ENCODE data around the gene POLR2C. TPM values are rescaled to one million over a fixed set of nuclear protein-coding genes. Genes with fewer than 3 reads are reported as not detected.

The POLR2C gene
- total RNA-seq, 1 donor from 2014 or later = 47.6 TPM

GRCh38 chr16:57470711-57471110 lies 8.2 kb downstream of the POLR2C start:
- Histone ChIP-seq H3K36me3 (peaks cover 88% of the 10 kb centered on the region), H3K9me3 (replicated peaks) (no peaks in the 10 kb centered on the region), H3K4me1 (peaks cover 31% of the 10 kb centered on the region), H3K4me3 (no peak overlapping the region), H3K27me3 (ENCODE audit: low read depth) (no peaks in the 10 kb centered on the region), H3K27ac (replicated peaks) (peak overlapping the region; percentile 54)
- TF ChIP-seq, protein P1, sequence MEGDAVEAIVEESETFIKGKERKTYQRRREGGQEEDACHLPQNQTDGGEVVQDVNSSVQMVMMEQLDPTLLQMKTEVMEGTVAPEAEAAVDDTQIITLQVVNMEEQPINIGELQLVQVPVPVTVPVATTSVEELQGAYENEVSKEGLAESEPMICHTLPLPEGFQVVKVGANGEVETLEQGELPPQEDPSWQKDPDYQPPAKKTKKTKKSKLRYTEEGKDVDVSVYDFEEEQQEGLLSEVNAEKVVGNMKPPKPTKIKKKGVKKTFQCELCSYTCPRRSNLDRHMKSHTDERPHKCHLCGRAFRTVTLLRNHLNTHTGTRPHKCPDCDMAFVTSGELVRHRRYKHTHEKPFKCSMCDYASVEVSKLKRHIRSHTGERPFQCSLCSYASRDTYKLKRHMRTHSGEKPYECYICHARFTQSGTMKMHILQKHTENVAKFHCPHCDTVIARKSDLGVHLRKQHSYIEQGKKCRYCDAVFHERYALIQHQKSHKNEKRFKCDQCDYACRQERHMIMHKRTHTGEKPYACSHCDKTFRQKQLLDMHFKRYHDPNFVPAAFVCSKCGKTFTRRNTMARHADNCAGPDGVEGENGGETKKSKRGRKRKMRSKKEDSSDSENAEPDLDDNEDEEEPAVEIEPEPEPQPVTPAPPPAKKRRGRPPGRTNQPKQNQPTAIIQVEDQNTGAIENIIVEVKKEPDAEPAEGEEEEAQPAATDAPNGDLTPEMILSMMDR (IDR thresholded peaks at IDR 0.05; ENCODE audit: borderline replicate concordance) = no peak
- intact Hi-C loops (cut with micrococcal nuclease) = no loop called here
- peak; percentile 72 for DNase-seq

DNA sequence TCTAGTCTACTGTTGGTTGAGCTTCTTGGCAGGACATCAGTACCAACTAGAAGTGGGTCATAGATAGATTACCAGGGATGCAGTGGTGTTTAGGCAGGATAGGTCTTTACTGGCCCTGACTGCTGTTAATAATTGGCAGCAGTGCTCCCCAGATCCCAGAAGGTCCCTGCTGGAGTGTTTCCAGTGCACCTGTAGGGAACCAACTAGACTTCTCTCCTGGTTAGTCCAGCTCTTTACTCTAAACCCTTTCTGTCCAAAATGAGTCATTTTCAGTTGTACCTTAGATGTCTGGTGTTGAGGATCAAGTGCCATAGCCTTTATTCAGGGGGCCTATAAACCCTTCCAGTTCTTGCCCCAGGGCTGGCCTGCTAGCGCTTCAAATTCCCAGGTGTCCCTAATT lies 8.7 kb downstream of the POLR2C start:
- H3K36me3 ChIP-seq = peaks cover 83% of the 10 kb centered on the region

DNA sequence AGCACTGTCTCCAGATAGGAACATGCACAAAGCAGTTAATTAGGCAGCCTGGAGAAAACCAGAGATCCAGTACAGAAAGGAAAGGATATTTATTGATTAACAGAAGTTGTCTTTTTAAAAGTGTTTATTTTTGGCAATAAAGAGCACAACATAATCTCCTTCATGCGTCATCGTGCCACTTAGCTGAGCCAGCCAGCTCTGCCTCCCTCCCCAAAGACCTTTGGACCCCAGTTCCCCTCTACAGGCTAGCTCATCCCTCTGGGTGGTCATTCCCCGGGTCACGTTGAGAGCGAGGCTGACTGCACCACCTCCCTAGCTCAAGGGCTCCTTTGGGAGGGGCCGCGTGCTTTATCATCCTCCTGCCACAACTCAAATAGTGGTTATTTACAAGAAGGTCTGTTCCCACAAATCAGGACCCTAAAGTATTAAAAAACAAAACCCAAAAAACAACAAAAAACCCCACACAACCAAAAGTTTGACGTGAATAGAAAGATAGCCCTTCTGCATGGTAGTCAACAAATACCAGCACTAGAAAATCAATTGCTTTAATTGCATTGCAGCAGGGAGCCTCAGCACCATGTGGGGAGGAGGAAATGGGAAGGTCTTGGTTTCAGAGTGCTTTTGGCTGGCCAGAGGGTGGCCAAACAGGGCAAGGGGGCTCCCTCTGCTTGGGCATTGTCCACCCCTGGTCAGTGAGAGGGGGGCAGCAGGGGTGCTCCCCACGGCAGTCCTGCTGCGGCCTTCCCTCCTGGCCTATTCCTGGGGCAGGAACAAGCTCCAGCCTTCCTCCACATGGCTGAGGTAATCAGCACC lies 9.6 kb downstream of the POLR2C start:
- Histone ChIP-seq H3K36me3 (peaks cover 75% of the 10 kb centered on the region), H3K4me1 (peaks cover 42% of the 10 kb centered on the region), H3K27me3 (ENCODE audit: low read depth) (no peaks in the 10 kb centered on the region), H3K9me3 (replicated peaks) (no peaks in the 10 kb centered on the region), H3K4me3 (no peak overlapping the region), H3K27ac (replicated peaks) (no peak overlapping the region)
- intact Hi-C loops (cut with micrococcal nuclease) = no loop called here
- DNase-seq = no peak
- TF ChIP-seq, protein P1 (IDR thresholded peaks at IDR 0.05; ENCODE audit: borderline replicate concordance) = no peak

More for the DNA sequence above, 8.7 kb downstream of the POLR2C start:
- no peaks in the 10 kb centered on the region for H3K27me3 ChIP-seq (ENCODE audit: low read depth)
- no peak overlapping the region for H3K4me3 ChIP-seq
- DNase-seq = no peak
- intact Hi-C loops (cut with micrococcal nuclease) = no loop called here
- TF ChIP-seq, protein P1 (IDR thresholded peaks at IDR 0.05; ENCODE audit: borderline replicate concordance) = no peak
- H3K9me3 ChIP-seq (replicated peaks) = no peaks in the 10 kb centered on the region
- H3K27ac ChIP-seq (replicated peaks) = peak overlapping the region; percentile 54
- H3K4me1 ChIP-seq = peaks cover 34% of the 10 kb centered on the region

- Histone ChIP-seq H3K4me3 (no peak overlapping the region), H3K27ac (replicated peaks) (no peak overlapping the region), H3K9me3 (replicated peaks) (no peaks in the 10 kb centered on the region), H3K4me1 (peaks cover 48% of the 10 kb centered on the region), H3K36me3 (peaks cover 69% of the 10 kb centered on the region), H3K27me3 (ENCODE audit: low read depth) (no peaks in the 10 kb centered on the region)
- TF ChIP-seq, protein P1 (IDR thresholded peaks at IDR 0.05; ENCODE audit: borderline replicate concordance) = no peak
- DNase-seq = no peak
- intact Hi-C loops (cut with micrococcal nuclease) = no loop called here
Measured at GRCh38 chr16:57472665-57473060, 10.2 kb downstream of the POLR2C start.

- H3K27ac ChIP-seq (replicated peaks) = no peak overlapping the region
- intact Hi-C loops (cut with micrococcal nuclease) = no loop called here
- no peak for DNase-seq
- TF ChIP-seq, protein P1 (IDR thresholded peaks at IDR 0.05; ENCODE audit: borderline replicate concordance) = no peak
- H3K36me3 ChIP-seq = peaks cover 62% of the 10 kb centered on the region
- no peaks in the 10 kb centered on the region for H3K9me3 ChIP-seq (replicated peaks)
- H3K4me1 ChIP-seq = peaks cover 55% of the 10 kb centered on the region
- H3K4me3 ChIP-seq = no peak overlapping the region
- H3K27me3 ChIP-seq (ENCODE audit: low read depth) = no peaks in the 10 kb centered on the region
Measured at GRCh38 chr16:57473176-57473840, 10.8 kb downstream of the POLR2C start.

All from left ventricle myocardium inferior (tissue), 1 donor.